ENCODE measurements around the gene KRT71.
"Not testable (repeated sequence)": the region's sequence is repeated elsewhere in the genome, so short reads cannot be mapped to it uniquely, and the experiment has no call there.

The KRT71 gene

DNA sequence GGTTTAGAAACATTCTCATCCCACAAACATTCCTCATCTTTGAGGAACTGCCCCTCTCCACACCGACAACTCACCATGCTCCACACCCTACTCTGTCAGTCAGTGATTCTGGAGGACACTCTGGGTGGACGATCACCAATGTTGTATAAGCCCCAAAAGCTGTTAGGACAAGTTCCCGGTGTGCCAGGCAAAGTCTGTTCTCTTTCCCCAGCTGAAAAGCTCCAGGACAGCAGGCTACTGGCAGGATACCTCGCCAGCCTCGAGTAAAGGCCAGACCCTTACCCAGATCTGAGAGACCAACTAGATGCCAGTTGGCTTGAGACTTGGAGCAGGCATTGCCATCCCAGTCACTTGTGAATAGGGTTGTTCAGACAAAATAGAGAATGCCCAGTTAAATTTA lies 44.7 kb downstream of the KRT71 start:
- DNase-seq (ENCODE audit: low spot score): no peak
- TF ChIP-seq, protein P1, sequence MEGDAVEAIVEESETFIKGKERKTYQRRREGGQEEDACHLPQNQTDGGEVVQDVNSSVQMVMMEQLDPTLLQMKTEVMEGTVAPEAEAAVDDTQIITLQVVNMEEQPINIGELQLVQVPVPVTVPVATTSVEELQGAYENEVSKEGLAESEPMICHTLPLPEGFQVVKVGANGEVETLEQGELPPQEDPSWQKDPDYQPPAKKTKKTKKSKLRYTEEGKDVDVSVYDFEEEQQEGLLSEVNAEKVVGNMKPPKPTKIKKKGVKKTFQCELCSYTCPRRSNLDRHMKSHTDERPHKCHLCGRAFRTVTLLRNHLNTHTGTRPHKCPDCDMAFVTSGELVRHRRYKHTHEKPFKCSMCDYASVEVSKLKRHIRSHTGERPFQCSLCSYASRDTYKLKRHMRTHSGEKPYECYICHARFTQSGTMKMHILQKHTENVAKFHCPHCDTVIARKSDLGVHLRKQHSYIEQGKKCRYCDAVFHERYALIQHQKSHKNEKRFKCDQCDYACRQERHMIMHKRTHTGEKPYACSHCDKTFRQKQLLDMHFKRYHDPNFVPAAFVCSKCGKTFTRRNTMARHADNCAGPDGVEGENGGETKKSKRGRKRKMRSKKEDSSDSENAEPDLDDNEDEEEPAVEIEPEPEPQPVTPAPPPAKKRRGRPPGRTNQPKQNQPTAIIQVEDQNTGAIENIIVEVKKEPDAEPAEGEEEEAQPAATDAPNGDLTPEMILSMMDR (IDR thresholded peaks at IDR 0.05; ENCODE audit: extremely low read depth, missing control alignments): no peak

DNA sequence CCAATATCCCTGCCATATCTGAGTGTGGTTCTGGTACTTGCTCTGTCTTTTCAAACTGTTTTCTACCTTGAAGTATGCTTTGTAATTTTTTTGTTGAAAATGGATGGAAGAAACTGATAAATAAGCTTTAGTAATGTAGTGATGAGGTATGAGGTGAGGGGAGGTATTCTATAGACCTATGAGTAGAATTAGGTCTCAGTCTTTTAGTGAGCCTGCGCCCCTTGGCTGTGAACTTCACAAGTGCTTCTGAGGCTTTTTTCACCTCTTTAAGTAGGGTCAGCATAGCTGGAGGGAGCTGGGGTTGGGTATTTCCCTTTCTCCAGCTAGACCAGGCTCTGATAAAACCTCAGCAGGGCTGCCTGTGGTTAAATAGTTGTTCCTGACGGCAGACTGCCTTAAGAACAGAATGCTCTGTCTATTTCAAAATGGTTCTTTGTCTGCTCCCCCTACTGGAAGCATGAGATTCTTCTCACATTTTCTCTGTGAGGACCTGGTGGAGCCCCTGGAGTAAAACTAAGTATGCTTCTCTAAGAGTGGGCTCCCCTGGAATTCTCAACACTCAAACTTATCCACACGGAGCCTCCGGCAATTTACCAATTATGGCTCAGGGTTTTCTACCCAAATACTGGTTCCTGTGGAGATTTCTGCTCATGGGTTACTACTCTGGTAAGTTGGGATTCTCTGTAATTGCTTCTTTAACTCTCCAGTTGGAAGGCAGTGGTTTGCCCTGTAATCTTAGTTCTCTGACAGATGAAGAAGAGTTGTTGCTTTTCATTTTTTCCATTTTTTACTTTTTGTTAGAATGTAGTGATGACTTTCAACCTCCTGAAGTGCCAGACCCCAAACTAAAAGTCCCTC lies 45.9 kb downstream of the KRT71 start:
- DNase-seq (ENCODE audit: low spot score): peak; percentile 49
- TF ChIP-seq, protein P1 (IDR thresholded peaks at IDR 0.05; ENCODE audit: extremely low read depth, missing control alignments): no peak

DNA sequence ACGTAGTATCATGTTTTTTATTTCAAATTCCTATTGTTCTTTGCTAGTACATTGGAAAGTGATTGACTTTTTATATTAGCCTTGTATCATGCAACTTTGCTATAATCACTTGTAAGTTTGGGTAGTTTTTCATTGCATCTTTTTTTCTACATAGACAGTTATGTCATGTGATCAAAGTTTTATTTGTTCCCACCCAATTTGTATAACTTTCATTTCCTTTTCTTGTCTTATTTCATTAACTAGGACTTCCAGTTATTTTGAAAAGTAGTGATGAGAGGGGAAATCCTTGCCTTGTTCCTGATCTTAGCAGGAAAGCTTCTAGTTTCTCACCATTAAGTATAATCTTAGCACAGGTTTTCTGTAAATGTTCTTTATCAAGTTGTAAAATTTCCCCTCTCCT lies 50.1 kb downstream of the KRT71 start:
- TF ChIP-seq, protein P1 (IDR thresholded peaks at IDR 0.05; ENCODE audit: extremely low read depth, missing control alignments): no peak
- no peak for DNase-seq (ENCODE audit: low spot score)

DNA sequence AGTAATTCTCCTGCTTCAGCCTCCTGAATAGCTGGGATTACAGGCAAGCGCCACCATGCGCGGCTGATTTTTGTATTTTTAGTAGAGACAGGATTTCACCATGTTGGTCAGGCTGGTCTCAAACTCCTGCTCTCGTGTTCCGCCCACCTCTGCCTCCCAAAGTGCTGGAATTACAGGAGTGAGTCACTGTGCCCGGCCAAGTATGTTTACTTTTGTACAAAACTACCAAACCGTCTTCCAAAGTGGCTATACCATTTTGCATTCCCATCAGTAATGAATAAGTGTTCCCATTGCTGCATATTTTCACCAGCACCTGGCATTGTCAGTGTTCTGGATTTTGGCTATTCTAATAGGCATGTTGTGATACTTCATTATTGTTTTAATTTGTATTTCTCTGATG lies 51.5 kb downstream of the KRT71 start:
- TF ChIP-seq, protein P1 (IDR thresholded peaks at IDR 0.05; ENCODE audit: extremely low read depth, missing control alignments): no peak
- no peak for DNase-seq (ENCODE audit: low spot score)

DNA sequence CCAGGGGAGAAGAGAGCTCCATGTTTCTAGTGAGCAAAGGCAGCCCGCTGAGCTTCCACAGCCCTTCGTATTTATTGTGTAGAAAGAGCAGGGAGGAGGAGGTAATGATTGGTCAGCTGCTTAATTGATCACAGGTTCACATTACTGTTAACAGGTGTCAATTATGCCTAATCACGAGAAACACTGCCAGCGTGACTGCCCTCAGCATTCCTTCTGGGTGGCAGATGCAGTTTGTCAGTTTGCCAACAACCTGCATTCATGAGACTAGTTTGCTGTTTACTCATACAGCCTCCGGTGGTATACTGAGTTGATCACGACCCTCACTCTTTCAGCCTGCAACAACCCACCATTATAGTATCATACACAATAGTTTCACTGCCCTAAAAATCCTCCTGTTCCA lies 52.4 kb downstream of the KRT71 start:
- not testable (repeated sequence) for DNase-seq (ENCODE audit: low spot score)

DNA sequence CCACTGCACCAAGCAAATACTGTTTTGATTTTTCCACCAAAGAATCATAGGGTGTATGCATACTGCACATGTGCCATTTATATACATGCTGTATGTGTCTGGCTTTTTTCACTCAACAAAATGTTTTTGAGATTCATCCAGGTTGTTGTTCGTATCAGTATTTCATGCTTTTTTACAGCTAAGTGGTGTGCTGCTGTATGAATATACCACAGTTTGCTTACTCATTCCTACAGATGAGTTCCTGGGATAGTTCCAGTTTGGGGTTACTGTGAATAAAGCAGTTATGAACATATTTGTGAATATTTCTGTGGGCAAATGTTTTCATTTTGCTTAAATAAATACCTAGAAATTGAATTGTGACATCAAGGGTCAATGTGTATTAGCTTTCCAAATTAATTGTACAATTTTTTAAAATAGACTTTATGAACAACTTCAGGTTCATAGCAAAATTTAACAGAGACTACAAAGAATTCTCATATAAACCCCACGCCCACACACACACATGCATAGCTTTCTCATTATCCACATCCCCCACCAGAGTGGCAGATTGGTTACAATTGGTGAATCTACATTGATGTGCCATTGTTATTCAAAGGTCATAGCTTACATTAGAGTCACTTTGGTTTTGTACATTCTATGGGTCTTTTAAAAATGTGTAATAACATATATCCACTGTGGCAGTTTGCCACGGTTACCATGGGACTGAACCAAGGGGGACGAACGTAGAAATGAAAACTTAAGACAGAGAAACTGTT lies 53.0 kb downstream of the KRT71 start:
- no peak for DNase-seq (ENCODE audit: low spot score)
- TF ChIP-seq, protein P1 (IDR thresholded peaks at IDR 0.05; ENCODE audit: extremely low read depth, missing control alignments): no peak

DNA sequence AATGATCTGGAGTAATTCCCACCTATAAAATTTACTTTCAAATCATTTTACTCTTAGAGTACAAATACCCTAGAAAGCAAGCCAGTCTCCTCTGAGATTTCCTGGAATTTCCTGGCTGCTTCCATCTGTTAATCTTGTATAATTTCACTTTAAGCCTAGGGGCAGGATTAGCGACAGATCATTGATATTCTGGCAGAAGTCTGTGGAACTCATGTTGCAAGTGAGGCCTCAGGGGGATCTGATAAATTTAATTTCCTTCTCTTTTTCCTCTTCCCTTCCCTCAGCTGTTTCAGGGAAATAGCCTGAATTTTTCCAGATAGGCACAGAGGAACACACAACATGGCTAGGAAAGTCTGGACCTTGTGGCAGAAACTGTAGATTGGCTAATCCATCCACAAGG lies 54.0 kb downstream of the KRT71 start:
- DNase-seq (ENCODE audit: low spot score): no peak
- TF ChIP-seq, protein P1 (IDR thresholded peaks at IDR 0.05; ENCODE audit: extremely low read depth, missing control alignments): no peak
